ENCODE results near the gene PDE4D.

DNA sequence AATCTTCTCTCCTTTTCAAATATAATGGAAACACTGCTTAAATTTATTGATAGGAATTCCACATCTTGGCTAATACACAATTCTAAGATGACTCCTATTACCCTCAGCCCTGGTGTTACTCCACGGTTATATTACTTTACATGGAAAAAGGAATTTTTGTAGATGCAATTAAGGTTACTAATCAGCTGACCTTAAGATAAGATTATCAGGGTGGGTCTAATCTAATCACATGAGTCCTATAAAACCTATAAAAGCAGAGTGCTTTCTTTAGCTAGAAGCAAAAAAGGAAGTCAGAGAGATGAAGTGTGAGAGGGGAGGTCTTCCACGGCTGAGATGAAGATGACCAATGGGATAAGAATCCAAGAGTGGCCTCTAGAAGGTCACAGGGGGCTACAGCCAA, 268.6 kb downstream of the PDE4D start:
- TF ChIP-seq, protein P1, sequence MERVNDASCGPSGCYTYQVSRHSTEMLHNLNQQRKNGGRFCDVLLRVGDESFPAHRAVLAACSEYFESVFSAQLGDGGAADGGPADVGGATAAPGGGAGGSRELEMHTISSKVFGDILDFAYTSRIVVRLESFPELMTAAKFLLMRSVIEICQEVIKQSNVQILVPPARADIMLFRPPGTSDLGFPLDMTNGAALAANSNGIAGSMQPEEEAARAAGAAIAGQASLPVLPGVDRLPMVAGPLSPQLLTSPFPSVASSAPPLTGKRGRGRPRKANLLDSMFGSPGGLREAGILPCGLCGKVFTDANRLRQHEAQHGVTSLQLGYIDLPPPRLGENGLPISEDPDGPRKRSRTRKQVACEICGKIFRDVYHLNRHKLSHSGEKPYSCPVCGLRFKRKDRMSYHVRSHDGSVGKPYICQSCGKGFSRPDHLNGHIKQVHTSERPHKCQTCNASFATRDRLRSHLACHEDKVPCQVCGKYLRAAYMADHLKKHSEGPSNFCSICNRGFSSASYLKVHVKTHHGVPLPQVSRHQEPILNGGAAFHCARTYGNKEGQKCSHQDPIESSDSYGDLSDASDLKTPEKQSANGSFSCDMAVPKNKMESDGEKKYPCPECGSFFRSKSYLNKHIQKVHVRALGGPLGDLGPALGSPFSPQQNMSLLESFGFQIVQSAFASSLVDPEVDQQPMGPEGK (CRISPR knock-in tag; IDR thresholded peaks at IDR 0.05; ENCODE audit: borderline replicate concordance): no peak
- no peak for TF ChIP-seq ZC3H10 (CRISPR knock-in tag; IDR thresholded peaks at IDR 0.05)
- no peak for TF ChIP-seq OSR1 (CRISPR knock-in tag; IDR thresholded peaks at IDR 0.05)
- TF ChIP-seq SNAI2 (CRISPR knock-in tag; IDR thresholded peaks at IDR 0.05): no peak
- no peak for TF ChIP-seq ZFP3 (CRISPR knock-in tag; IDR thresholded peaks at IDR 0.05)
- TF ChIP-seq, protein P2, sequence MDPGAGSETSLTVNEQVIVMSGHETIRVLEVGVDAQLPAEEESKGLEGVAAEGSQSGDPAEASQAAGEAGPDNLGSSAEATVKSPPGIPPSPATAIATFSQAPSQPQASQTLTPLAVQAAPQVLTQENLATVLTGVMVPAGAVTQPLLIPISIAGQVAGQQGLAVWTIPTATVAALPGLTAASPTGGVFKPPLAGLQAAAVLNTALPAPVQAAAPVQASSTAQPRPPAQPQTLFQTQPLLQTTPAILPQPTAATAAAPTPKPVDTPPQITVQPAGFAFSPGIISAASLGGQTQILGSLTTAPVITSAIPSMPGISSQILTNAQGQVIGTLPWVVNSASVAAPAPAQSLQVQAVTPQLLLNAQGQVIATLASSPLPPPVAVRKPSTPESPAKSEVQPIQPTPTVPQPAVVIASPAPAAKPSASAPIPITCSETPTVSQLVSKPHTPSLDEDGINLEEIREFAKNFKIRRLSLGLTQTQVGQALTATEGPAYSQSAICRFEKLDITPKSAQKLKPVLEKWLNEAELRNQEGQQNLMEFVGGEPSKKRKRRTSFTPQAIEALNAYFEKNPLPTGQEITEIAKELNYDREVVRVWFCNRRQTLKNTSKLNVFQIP (CRISPR knock-in tag; IDR thresholded peaks at IDR 0.05; ENCODE audit: borderline replicate concordance, low read depth): no peak
- TF ChIP-seq ARNTL (CRISPR knock-in tag; IDR thresholded peaks at IDR 0.05; ENCODE audit: borderline replicate concordance, low read depth): no peak
- no peak for TF ChIP-seq PPARA (CRISPR knock-in tag; IDR thresholded peaks at IDR 0.05; ENCODE audit: borderline replicate concordance)
- TF ChIP-seq CSDC2 (CRISPR knock-in tag; IDR thresholded peaks at IDR 0.05): no peak
- TF ChIP-seq, protein P3, sequence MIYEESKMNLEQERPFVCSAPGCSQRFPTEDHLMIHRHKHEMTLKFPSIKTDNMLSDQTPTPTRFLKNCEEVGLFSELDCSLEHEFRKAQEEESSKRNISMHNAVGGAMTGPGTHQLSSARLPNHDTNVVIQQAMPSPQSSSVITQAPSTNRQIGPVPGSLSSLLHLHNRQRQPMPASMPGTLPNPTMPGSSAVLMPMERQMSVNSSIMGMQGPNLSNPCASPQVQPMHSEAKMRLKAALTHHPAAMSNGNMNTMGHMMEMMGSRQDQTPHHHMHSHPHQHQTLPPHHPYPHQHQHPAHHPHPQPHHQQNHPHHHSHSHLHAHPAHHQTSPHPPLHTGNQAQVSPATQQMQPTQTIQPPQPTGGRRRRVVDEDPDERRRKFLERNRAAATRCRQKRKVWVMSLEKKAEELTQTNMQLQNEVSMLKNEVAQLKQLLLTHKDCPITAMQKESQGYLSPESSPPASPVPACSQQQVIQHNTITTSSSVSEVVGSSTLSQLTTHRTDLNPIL (CRISPR knock-in tag; IDR thresholded peaks at IDR 0.05; ENCODE audit: low read depth): no peak
- TF ChIP-seq RARB (CRISPR knock-in tag; IDR thresholded peaks at IDR 0.05): no peak
- no peak for TF ChIP-seq ZNF70 (CRISPR knock-in tag; IDR thresholded peaks at IDR 0.05)
- TF ChIP-seq, protein P4, sequence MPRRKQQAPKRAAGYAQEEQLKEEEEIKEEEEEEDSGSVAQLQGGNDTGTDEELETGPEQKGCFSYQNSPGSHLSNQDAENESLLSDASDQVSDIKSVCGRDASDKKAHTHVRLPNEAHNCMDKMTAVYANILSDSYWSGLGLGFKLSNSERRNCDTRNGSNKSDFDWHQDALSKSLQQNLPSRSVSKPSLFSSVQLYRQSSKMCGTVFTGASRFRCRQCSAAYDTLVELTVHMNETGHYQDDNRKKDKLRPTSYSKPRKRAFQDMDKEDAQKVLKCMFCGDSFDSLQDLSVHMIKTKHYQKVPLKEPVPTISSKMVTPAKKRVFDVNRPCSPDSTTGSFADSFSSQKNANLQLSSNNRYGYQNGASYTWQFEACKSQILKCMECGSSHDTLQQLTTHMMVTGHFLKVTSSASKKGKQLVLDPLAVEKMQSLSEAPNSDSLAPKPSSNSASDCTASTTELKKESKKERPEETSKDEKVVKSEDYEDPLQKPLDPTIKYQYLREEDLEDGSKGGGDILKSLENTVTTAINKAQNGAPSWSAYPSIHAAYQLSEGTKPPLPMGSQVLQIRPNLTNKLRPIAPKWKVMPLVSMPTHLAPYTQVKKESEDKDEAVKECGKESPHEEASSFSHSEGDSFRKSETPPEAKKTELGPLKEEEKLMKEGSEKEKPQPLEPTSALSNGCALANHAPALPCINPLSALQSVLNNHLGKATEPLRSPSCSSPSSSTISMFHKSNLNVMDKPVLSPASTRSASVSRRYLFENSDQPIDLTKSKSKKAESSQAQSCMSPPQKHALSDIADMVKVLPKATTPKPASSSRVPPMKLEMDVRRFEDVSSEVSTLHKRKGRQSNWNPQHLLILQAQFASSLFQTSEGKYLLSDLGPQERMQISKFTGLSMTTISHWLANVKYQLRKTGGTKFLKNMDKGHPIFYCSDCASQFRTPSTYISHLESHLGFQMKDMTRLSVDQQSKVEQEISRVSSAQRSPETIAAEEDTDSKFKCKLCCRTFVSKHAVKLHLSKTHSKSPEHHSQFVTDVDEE (CRISPR knock-in tag; IDR thresholded peaks at IDR 0.05): no peak
- no peak for TF ChIP-seq ZFP30 (CRISPR knock-in tag; IDR thresholded peaks at IDR 0.05)

Data from SK-N-SH treated with all-trans-retinoic acid at 6 μM for 48 hours (cell line).